ENCODE results near the gene HES2. TPM values are rescaled to one million over a fixed set of nuclear protein-coding genes. Genes with fewer than 3 reads are reported as not detected.

HES2 gene
- polyA plus RNA-seq, 2 of the 4 experiments (the other 2 are of a cell fraction), result 0.75 to 1.8 TPM

DNA sequence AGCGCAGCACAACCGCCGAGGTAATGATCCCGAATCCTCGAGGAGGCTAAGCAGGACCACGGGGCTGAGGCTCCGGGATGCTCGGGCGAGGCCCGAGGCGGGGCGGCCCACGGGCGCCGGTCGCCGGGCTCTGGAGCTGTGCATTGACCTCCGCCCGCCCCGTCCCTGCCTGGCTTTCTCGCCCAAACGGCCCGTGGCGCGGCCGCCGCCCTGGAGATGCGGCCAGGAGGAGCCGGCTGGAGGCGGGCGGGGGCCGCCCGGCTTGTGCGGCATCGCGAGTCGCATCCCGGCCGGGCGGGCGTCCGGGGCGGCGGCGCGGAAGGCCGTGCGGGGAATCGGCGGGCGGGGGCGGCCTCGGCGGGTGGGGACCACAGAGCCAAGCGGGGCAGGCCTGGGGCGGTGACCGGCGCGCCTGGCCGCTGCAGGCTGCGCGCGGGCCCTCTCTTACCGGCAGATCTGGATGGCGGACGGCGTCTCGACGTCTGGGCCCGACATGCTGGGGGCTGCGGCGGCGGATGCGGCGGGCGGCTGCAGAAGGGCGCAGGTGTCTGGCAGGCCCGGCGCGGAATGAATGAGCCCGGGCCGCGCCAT is 26.8 kb downstream of the HES2 start:
- H3K9me3 ChIP-seq, result no peaks in the 10 kb centered on the region
- peak overlapping the region; percentile 86 to 93 for H3K27ac ChIP-seq
- H3K4me3 ChIP-seq, result peak overlapping the region; percentile 52
- peak; percentile 37; the same call in 1 of the 2 replicates for TF ChIP-seq POLR2A (IDR thresholded peaks at IDR 0.05; ENCODE audit: low read length)
- TF ChIP-seq HOXB5 (CRISPR knock-in tag; IDR thresholded peaks at IDR 0.05), result no peak
- peaks cover 9% of the 10 kb centered on the region for H3K4me1 ChIP-seq
- no CpG with 5 or more reads among the region's 83 CpGs for WGBS (ENCODE audit: missing lambda C conversion rate)
- H3K4me2 ChIP-seq, result peak overlapping the region; percentile 91
- ChIA-PET CTCF (interaction anchor here (1.3 to 34.5 kb wide), 2 partner anchors 15 to 26 kb away, joined by 3 to 575 read pairs; no protein-coding TSS in a partner anchor), POLR2A (interaction anchor here (0.6 to 1.6 kb wide), 6 partner anchors 8 to 1334 kb away, joined by 3 to 9 read pairs (median 4); no protein-coding TSS in a partner anchor)
- FAIRE-seq, result no peak
- no peak for DNase-seq (ENCODE audit: low read depth in 1 of 2, low spot score in 1 of 2)
- ATAC-seq, result peak; percentile 42 to 51

- H3K4me3 ChIP-seq, result peak overlapping the region; percentile 52
- H3K4me1 ChIP-seq, result peaks cover 9% of the 10 kb centered on the region
- no peak for FAIRE-seq
- no peak for DNase-seq (ENCODE audit: low read depth in 1 of 2, low spot score in 1 of 2)
- ATAC-seq, result no peak; a peak in 1 of 6 replicates
- peak overlapping the region; percentile 91 for H3K4me2 ChIP-seq
- ChIA-PET POLR2A (interaction anchor here (0.7 kb wide), 1 partner anchor 20 kb away, joined by 4 read pairs; no protein-coding TSS in a partner anchor), CTCF (interaction anchor here (1.1 to 34.5 kb wide), 2 partner anchors 25 to 145 kb away, joined by 3 to 575 read pairs; no protein-coding TSS in a partner anchor)
- no peaks in the 10 kb centered on the region for H3K9me3 ChIP-seq
- TF ChIP-seq TFCP2L1 (CRISPR knock-in tag; IDR thresholded peaks at IDR 0.05) (no peak), JUN (IDR thresholded peaks at IDR 0.05) (no peak), ESRRA (IDR thresholded peaks at IDR 0.05; ENCODE audit: borderline replicate concordance, low read length) (no peak)
- peak overlapping the region; percentile 86 to 93 for H3K27ac ChIP-seq
- WGBS (ENCODE audit: missing lambda C conversion rate), result 44% methylated on average over 13 of the region's 16 CpGs
These were observed 27.5 kb downstream of the HES2 start for GRCh38 chr1:6391951-6392808.

DNA sequence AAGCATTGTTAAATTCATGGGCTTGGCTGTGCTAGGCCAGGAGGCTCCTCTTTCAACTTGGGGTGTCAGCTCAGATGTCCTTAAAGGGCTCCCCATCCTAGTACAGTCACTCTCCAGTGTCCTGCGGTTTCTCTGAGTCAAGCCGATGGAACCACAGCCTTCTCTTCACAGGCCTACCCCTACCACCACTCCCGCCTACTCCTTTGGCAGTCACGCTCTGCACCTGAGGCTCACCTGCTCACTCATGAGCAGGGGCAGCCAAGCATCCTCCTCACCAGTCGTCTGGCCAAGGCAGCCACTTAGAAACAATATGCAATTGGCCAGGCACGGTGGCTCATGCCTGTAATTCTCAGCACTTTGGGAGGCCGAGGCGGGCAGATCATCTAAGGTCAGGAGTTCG is 29.7 kb downstream of the HES2 start:
- Histone ChIP-seq H3K27ac (no peak overlapping the region), H3K4me1 (peaks cover 30% of the 10 kb centered on the region), H3K4me3 (no peak overlapping the region), H3K4me2 (no peak overlapping the region), H3K9me3 (no peaks in the 10 kb centered on the region)
- WGBS (ENCODE audit: missing lambda C conversion rate), result 92% methylated on average over 6 of the region's 9 CpGs
- ChIA-PET CTCF (interaction anchor here (0.9 to 34.5 kb wide), 5 partner anchors 9 to 48 kb away, joined by 3 to 575 read pairs (median 4); no protein-coding TSS in a partner anchor), POLR2A (no interaction called here)
- TF ChIP-seq EHF (CRISPR knock-in tag; IDR thresholded peaks at IDR 0.05) (no peak), GATA3 (IDR thresholded peaks at IDR 0.05; ENCODE audit: borderline replicate concordance) (no peak), RCOR1 (IDR thresholded peaks at IDR 0.05; ENCODE audit: low read depth, low read length) (no peak), TFCP2L1 (CRISPR knock-in tag; IDR thresholded peaks at IDR 0.05) (no peak), EHMT2 (IDR thresholded peaks at IDR 0.05; ENCODE audit: low read depth) (no peak), RARB (CRISPR knock-in tag; IDR thresholded peaks at IDR 0.05) (no peak), ZFP36 (IDR thresholded peaks at IDR 0.05; ENCODE audit: borderline replicate concordance, partially characterized antibody) (no peak), PHF8 (IDR thresholded peaks at IDR 0.05; ENCODE audit: borderline replicate concordance, low read depth) (no peak), FOSB (CRISPR knock-in tag; IDR thresholded peaks at IDR 0.05) (no peak), POLR2A (IDR thresholded peaks at IDR 0.05; ENCODE audit: low read length) (no peak)
- TF ChIP-seq, protein P1, sequence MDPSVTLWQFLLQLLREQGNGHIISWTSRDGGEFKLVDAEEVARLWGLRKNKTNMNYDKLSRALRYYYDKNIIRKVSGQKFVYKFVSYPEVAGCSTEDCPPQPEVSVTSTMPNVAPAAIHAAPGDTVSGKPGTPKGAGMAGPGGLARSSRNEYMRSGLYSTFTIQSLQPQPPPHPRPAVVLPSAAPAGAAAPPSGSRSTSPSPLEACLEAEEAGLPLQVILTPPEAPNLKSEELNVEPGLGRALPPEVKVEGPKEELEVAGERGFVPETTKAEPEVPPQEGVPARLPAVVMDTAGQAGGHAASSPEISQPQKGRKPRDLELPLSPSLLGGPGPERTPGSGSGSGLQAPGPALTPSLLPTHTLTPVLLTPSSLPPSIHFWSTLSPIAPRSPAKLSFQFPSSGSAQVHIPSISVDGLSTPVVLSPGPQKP (IDR thresholded peaks at IDR 0.05; ENCODE audit: low read depth, low read length), result no peak
- DNase-seq (ENCODE audit: low read depth in 1 of 2, low spot score in 1 of 2), result no peak
- FAIRE-seq, result no peak
- ATAC-seq, result no peak

DNA sequence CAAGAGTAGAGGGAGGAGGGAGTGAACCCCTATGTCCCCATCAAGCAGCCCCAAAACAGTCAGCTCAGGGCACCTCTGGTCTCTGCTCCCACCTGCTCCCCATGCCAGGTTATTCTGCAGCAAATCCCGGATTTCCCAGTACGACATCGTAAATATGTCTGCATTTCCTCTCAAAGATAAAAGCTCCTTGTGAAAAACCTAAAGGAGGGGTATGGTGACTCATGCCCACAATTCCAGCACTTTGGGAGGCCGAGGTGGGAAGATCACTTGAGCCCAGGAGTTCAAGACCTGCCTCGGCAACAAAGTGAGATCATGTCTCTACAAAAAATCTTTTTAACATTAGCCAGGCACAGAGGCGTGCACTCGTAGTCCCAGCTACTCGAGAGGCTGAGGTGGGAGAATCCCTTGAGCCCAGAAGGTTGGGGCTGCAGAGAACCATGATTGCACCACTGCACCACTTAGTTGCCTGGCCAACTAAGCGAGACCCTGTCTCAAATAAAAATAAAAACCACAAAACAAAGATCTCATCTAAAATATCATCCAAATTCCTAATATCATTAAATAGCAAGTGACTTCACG is 33.3 kb downstream of the HES2 start:
- FAIRE-seq, result no peak

More for the DNA sequence above, 33.3 kb downstream of the HES2 start:
- WGBS (ENCODE audit: missing lambda C conversion rate), result 50% methylated on average over 10 of the region's 10 CpGs
- Histone ChIP-seq H3K4me3 (peak overlapping the region; percentile 37; the same call in 2 of the 3 replicates), H3K4me2 (peak overlapping the region; percentile 84), H3K9me3 (no peaks in the 10 kb centered on the region), H3K27ac (peak overlapping the region; percentile 83 to 90), H3K4me1 (peaks cover 23% of the 10 kb centered on the region)
- ChIA-PET CTCF (interaction anchor here (0.7 to 34.5 kb wide), 5 partner anchors 18 to 78 kb away, joined by 3 to 575 read pairs (median 6); no protein-coding TSS in a partner anchor), POLR2A (no interaction called here)
- TF ChIP-seq, protein P2, sequence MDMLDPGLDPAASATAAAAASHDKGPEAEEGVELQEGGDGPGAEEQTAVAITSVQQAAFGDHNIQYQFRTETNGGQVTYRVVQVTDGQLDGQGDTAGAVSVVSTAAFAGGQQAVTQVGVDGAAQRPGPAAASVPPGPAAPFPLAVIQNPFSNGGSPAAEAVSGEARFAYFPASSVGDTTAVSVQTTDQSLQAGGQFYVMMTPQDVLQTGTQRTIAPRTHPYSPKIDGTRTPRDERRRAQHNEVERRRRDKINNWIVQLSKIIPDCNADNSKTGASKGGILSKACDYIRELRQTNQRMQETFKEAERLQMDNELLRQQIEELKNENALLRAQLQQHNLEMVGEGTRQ (IDR thresholded peaks at IDR 0.05), result no peak
- no peak for TF ChIP-seq FOSL2 (IDR thresholded peaks at IDR 0.05)
- peak; percentile 44 for TF ChIP-seq FOSL2 (CRISPR knock-in tag; IDR thresholded peaks at IDR 0.05)
- TF ChIP-seq ESRRA (IDR thresholded peaks at IDR 0.05; ENCODE audit: borderline replicate concordance, low read length), result no peak
- ATAC-seq, result peak in 1 of 2 experiments; percentile 11; a peak in 1 of 6 replicates
- no peak for DNase-seq (ENCODE audit: low read depth in 1 of 2, low spot score in 1 of 2)

Measured in A549 (cell line).